ENCODE data around the gene MAPRE3.

Gene MAPRE3

DNA sequence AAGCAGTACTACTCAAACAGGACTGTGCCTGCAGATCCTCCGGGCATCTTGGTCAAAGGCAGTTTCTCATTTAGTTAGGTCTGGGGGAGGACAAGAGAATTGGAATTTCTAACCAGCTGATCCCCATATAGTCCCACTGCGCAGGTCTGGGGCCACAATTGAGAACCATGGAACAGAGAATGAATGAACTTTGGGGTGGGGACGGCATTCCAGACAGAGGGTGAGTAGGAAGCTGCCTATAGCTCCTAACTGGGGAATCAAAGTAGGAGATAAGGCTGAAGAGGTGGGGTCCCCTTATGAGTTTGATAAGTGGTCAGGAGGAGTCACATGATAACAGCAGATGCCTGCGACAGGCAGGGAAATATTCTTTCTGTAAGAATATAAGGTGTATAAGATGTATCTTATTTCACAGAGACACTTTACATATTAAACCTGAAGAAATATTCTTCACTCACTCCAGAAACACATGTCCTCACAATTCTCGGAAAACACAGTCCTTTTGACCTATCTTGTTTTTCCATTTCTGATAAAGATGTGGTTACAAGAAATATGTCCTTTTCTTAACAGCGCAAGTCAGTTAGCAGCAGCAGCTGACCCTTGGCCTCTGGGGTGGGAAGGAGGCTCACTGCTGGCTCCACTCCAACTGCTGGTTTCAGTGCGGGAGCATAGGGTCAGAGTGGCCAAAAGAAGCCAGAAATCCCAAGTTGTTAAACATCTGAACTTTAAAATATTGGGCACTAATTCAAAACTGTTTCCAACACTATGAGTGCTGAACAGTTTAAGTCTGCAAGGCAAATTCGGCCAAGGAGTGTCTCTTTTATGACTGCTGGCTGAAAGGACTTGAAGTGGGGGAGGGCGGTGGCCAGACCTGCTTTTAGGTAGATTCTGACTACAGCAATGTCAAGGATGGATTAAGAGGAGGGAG lies 49.8 kb downstream of the MAPRE3 start:
- DNase-seq (ENCODE audit: insufficient read length, low spot score) (no peak), FAIRE-seq (no peak)
- TF ChIP-seq, protein P1, sequence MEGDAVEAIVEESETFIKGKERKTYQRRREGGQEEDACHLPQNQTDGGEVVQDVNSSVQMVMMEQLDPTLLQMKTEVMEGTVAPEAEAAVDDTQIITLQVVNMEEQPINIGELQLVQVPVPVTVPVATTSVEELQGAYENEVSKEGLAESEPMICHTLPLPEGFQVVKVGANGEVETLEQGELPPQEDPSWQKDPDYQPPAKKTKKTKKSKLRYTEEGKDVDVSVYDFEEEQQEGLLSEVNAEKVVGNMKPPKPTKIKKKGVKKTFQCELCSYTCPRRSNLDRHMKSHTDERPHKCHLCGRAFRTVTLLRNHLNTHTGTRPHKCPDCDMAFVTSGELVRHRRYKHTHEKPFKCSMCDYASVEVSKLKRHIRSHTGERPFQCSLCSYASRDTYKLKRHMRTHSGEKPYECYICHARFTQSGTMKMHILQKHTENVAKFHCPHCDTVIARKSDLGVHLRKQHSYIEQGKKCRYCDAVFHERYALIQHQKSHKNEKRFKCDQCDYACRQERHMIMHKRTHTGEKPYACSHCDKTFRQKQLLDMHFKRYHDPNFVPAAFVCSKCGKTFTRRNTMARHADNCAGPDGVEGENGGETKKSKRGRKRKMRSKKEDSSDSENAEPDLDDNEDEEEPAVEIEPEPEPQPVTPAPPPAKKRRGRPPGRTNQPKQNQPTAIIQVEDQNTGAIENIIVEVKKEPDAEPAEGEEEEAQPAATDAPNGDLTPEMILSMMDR (IDR thresholded peaks at IDR 0.05; ENCODE audit: insufficient read depth, missing control alignments), result no peak

DNA sequence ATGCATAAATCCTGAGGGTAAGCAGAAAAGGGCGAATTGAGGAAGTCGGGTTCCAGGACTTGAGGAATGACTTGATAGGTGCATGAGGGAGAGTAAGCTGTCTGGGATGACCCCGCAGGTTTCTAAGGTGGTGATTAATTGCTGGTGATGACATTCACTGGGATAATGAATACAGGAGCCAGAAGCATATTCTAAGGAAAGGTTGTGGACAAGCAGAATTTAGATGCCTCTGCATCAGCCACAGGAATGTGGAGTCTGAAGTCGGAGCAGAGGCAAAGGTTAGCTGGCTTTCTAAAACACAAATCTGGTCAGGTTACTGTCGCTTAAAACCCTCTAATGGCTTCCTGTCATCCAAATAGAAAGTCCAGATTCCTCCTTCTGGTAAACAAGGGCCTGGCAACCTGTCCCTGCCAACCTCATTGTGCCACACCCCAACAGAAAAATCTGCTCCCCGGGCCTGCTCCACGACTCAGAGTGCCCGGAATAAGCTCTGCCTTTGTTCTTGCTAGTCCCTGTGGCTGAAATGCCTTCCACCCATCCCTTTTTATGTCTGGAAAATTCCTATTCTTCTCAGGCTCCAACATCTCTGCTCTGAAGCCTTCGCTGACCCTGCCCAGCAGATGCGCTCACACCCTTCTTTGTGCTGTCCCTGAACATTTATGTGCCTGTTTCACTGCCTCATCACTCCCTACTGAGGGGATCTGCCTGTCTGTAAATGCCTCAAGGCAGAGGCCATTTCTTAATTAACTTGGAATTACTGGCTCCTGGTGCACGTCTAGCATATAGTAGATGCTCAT lies 51.0 kb downstream of the MAPRE3 start:
- FAIRE-seq, result no peak
- TF ChIP-seq, protein P1 (IDR thresholded peaks at IDR 0.05; ENCODE audit: insufficient read depth, missing control alignments), result no peak
- no peak for DNase-seq (ENCODE audit: insufficient read length, low spot score)

DNA sequence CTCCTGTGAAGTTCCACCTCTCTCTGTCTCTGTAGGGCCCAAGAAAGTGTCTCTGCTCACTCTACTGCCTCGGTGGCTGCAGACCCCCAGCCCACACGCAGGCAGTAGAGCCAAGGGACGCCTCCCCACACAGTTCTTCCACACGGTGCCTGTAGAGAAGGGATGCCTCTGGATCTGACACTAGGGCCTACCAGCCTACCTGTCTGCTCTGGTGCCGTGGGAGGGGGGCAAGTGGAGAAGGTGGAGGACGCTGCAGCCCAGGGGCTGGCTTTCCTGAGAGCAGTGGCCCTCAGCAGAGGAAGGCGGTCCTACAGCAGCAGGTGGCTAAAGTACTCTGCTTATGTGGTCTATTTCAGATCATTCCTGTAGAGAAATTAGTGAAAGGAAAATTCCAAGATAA lies 53.3 kb downstream of the MAPRE3 start:
- DNase-seq (ENCODE audit: insufficient read length, low spot score), result no peak
- TF ChIP-seq, protein P1 (IDR thresholded peaks at IDR 0.05; ENCODE audit: insufficient read depth, missing control alignments), result no peak
- no peak for FAIRE-seq

DNA sequence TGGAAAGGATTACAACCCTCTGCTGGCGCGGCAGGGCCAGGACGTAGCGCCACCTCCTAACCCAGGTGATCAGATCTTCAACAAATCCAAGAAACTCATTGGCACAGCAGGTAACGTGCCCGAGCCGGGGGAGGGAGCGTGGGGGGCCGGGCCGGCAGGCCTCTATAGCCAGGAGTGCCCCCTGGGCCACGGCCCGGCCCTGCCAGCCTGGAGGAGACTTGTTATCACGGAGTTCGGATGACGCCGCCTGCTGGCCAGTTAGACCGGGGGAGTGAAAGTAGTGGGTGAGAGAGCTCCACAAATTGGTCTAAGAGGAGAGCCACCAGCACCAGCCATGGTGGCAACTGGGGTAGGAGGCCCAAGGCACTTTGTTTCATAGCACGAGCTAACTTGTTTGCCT lies 53.8 kb downstream of the MAPRE3 start:
- TF ChIP-seq, protein P1 (IDR thresholded peaks at IDR 0.05; ENCODE audit: insufficient read depth, missing control alignments), result no peak
- no peak for FAIRE-seq
- no peak for DNase-seq (ENCODE audit: insufficient read length, low spot score)

DNA sequence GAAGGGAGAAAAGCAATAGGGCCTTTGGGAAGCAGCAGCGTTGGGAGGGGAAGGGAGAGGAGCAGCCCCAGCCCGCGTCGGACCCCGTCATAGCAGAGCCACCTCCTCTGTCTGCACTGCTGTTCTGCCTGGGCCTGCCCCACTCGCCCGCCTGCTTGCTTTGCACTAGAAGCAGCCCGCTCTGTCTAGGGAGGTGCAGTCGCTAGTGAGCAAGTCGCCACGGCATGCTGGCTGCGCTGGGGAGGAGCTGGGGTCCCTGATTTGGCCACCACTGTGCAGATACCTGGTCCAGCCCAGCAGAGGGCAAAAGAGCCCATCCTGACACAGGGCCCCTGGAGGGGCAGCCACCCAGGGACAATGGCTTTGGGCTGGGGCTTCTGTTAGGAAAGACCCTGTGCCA lies 54.4 kb downstream of the MAPRE3 start:
- FAIRE-seq, result no peak
- TF ChIP-seq, protein P1 (IDR thresholded peaks at IDR 0.05; ENCODE audit: insufficient read depth, missing control alignments), result no peak
- no peak for DNase-seq (ENCODE audit: insufficient read length, low spot score)

DNA sequence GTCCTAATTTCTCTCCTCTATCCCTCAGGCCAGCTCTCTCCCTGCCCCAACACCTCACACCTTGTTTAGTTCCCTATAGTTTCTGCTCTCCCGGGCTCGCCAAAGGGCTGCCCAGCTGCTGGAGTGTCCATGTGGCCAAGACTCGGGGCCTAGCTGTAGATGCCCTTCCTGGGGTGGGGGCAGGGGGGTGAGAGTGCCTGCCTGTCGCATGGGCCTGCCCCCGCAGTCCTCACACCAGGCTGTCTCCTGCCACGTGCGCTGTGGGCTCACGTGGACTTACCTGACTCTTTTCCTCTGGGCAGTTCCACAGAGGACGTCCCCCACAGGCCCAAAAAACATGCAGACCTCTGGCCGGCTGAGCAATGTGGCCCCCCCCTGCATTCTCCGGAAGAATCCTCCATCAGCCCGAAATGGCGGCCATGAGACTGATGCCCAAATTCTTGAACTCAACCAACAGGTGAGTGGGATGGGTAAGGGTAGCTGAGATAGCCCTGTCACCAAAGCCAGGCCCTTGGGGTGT lies 54.9 kb downstream of the MAPRE3 start:
- TF ChIP-seq, protein P1 (IDR thresholded peaks at IDR 0.05; ENCODE audit: insufficient read depth, missing control alignments), result no peak
- FAIRE-seq, result no peak
- no peak for DNase-seq (ENCODE audit: insufficient read length, low spot score)

Measured in D721Med (cell line).